GM19035 (cell line): ENCODE data around the gene PIEZO1.

Source experiments
- ATAC-seq: cut with Tn5 transposase; IDR thresholded peaks from one replicate; pipeline ENCODE4 v1.9.1; 2021; ENCODE audit not compliant: unreplicated experiment

The PIEZO1 gene

GRCh38 chr16:88705801-88706228, 79.2 kb downstream of the PIEZO1 start:
- peak; percentile 23 for ATAC-seq

- ATAC-seq, result no peak
These were observed 79.8 kb downstream of the PIEZO1 start for GRCh38 chr16:88705076-88705684.

- ATAC-seq, result no peak
These were observed 81.3 kb downstream of the PIEZO1 start for GRCh38 chr16:88703486-88704309.

- no peak for ATAC-seq
These were observed 82.4 kb downstream of the PIEZO1 start for GRCh38 chr16:88702371-88703210.

GRCh38 chr16:88701581-88702370, 83.2 kb downstream of the PIEZO1 start:
- no peak for ATAC-seq

- peak; percentile 76 for ATAC-seq
These were observed 84.2 kb downstream of the PIEZO1 start for GRCh38 chr16:88700636-88701482.

GRCh38 chr16:88700322-88700635, 84.7 kb downstream of the PIEZO1 start:
- no peak for ATAC-seq

- no peak for ATAC-seq
These were observed 85.8 kb downstream of the PIEZO1 start for GRCh38 chr16:88699180-88699579.

GRCh38 chr16:88698646-88699045, 86.4 kb downstream of the PIEZO1 start:
- no peak for ATAC-seq

GRCh38 chr16:88697831-88698615, 87.0 kb downstream of the PIEZO1 start:
- ATAC-seq, result no peak

GRCh38 chr16:88697116-88697830, 87.7 kb downstream of the PIEZO1 start:
- no peak for ATAC-seq

GRCh38 chr16:88696441-88696840, 88.6 kb downstream of the PIEZO1 start:
- ATAC-seq, result no peak

- ATAC-seq, result no peak
These were observed 89.3 kb downstream of the PIEZO1 start for GRCh38 chr16:88695753-88696152.

- ATAC-seq, result no peak
These were observed 89.8 kb downstream of the PIEZO1 start for GRCh38 chr16:88695218-88695617.

- no peak for ATAC-seq
These were observed 90.6 kb downstream of the PIEZO1 start for GRCh38 chr16:88694221-88695087.

GRCh38 chr16:88693420-88694177, 91.4 kb downstream of the PIEZO1 start:
- no peak for ATAC-seq

- ATAC-seq, result no peak
These were observed 92.2 kb downstream of the PIEZO1 start for GRCh38 chr16:88692861-88693260.
